NCI-H2227 (cell line): ENCODE results near the gene RFPL3.

Experiments used
- DNase-seq: peaks from one replicate; lab custom pipeline; 2025; ENCODE audit not compliant: unreplicated experiment; lab: John Stamatoyannopoulos, UW

The RFPL3 gene

GRCh38 chr22:32410459-32410858 lies 52.8 kb downstream of the RFPL3 start:
- DNase-seq: no peak
